GM19035 (cell line): ENCODE data around the gene TMEM11.

Source experiments
- ATAC-seq: cut with Tn5 transposase; IDR thresholded peaks from one replicate; pipeline ENCODE4 v1.9.1; 2021; ENCODE audit not compliant: unreplicated experiment

Gene TMEM11, protein sequence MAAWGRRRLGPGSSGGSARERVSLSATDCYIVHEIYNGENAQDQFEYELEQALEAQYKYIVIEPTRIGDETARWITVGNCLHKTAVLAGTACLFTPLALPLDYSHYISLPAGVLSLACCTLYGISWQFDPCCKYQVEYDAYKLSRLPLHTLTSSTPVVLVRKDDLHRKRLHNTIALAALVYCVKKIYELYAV

DNA sequence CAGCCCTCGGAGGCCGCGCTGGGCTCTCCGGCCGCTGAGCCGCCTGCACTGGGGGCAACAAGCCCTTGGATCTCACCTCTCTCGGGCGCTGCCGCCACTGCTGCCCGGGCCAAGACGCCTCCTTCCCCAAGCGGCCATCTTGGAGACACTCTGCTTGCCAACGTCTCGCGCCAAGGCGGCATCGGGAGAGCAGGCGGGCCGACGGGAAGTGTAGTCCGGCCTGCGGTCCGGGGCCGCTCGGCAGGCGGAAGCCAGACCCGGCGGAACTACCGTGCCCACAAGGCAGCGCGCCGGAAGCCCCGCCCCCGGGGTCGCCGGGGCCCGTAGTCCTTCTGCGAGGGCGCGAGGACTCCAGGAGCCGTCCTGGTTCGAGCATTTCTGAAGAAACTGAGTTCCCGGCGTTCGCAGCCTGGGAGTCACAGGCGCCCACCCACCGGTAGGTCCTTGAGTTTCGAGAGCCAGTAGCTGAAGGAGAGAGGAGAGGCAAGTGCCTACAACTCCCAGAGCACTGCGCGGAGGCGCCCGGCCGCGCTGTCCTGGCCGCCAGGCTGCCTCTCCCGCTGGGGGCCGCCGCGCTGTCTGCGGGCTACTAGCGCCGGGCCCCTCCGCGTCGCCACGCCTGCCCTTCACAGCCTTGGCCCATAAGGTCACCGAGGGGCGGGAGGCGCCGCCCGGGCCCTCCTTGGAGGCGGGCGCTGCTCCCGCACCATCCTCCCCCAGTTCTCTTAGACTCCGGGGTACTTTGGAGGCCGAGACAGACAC, at the start of gene TMEM11:
Gene TMEM11, minus strand, starts transcription at position 147 of the 762 bp plus-strand sequence. Its CDS starts 9 bp downstream, at position 138.
- peak; percentile 89 for ATAC-seq

DNA sequence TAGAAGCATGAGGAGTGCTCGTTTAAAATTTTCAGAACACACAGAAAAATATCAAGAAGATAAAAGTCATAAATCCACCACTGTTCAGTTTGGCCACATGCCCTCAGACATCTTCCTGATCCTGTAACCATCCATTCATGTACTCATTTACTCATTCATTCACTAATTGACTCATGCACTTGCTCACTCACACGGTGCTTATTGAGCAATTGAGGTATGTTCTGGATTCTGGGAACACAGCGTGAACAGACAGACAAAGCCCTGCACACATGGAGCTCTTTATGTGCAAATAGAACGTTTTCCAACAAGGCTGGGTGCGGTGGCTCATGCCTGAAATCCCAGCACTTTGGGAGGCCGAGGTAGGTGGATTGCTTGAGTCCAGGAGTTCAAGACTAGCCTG, 49.4 kb upstream of the TMEM11 start:
- no peak for ATAC-seq

DNA sequence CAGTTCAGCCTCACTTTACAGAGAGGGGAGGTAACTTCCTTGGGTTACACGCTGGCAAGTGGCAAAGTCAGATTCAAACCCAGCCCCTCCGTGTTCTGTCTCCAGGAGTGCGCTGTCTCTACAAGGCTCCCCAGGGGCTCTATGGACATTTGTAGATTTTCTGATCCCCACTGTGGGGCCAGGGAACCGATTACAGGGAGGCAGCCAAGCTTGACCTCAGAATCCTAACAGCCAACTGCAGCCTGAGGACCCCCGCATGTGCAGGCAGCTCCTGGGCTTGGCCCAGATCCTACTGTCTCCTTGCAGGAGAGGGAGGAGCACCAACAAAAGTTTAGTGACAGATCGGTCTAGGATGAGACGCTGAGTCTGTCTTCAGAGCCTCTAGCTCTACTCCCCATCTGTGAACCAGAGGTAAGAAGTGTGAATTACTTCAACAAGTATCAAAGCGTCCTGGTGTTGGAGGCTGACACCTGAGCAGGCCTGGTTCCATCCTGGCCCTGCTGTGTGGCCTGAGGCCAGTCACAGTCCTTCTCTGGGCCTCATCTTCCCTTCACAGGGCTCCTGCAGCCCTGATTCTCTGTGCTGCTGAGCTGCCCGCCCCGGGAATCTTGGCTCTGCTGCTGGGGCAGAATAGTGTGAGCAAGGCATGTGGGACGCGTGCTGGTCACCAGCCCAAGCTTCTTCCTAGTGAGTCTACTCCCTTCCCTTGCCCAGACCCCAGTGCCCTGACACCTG, 48.5 kb upstream of the TMEM11 start:
- no peak for ATAC-seq

DNA sequence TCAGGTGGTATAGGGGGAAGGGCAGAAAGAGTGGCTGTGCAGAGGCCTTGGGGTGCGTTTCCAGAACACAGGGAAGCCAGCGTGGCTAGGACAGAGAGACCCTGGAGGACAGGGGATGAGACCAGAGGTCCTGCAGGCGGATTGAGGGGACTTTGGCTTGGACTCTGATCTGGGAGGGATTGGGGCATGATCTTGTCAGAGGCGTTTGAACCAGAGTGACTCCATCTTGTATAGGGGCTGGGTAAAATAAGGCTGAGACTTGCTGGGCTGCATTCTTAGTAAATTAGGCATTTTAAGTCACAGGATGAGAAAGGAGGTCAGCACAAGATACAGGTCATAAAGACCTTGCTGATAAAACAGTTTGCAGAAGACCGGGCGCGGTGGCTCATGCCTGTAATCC, 44.6 kb upstream of the TMEM11 start:
- ATAC-seq: no peak

DNA sequence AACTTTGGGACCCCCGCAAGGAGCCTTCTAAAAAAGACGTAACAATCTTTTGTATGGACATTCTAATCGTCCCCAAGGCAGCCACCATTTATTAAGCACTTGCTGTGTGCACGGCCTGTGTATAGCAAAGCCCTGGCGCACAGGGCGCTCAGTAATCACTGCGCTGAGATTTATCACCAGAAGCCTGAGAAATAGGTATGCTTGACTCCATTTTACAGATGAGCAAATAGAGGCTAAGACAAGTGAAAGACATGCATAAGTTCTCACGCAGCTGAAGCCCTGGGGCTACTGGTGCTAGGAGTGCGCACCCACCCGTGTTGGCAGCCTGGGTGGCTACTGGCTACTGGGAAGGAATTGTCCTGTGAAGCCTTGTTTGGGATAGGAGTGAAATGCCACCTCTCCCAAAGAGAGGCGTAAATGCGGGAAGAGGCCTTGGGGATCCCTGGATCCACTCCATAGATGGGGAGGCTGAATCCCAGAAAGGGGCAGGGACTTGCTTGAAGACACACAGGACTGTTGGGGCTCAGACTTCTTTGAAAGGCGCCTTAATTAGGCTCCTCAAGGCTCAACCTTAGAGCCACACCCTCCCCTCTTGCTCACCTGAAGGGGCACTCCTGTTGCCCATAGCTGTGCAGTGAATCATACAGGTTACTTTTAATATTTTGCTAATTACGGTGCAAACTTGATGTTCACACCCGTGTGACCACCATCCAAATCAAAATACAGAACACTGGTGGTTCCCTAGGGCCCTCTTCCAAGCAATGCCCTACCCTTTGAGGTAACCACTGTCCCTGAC, 39.9 kb upstream of the TMEM11 start:
- peak; percentile 21 for ATAC-seq

DNA sequence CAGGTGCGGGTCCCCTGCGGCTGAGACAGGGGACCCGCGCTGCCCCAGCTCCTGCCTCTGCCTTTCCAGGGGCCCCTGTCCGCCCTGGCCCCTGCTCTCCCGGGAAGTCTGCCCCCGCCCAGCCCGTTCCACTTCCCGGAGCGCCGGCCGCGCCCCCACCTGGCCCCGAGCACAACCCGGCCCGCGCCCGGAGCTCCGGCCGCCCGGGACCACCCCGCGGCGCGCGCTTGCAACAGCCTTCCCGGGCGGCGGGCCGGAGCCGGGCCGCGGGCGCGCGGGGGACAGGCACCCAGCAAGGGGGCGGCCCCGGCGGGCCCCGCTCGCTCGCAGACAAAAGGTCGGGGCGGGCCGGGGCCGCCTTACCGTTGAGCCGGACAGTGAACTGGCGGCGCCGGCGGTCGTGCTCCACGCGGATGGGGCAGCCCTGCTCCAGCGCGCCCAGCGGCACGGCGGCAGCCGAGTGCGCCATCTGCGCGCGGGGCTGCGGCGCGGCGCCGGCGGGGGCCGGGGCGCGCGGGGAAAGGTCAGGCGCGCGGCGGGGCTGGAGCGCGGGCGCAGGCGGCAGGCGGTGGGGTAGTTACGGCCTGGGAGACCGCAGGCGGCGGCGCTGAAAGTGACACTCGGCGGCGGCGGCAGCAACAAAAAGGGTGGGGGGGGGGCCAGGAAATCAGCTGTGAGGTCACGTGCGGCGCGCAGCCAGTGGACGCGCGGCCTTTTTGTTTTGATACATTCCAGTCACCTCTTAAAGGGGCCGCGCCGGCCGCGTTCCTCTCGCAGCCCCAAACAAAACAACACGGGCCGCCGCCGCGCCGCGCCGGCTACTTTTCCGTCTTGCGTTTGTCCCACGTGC, 39.1 kb upstream of the TMEM11 start, which contains the start of gene NATD1:
Gene NATD1, minus strand, starts transcription at position 615 of the 850 bp plus-strand sequence. Its CDS starts 146 bp downstream, at position 469.
- ATAC-seq: peak; percentile 80

DNA sequence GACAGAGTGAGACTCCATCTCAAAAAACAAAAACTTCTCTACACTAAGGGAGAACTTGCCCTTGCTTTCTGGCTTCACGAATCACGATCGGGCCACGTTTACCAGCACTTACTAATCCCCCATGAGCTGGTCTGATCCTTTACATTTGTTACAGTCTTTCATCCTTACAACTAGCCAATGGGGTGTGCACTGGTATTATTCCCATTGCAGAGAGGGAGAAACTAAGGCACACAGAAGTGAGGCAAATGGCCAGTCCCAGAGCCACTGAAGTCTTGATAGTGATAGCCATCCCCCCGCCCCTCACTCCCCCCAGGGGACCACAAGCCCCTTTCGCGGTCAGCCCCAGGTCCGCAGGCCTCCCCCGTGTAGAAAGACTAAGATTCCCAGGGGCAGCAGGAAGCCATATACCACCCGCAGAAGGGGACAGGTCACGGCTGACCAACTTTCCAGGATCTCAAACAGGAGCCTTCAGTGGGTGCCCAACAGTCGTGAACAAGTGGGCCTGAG, 38.4 kb upstream of the TMEM11 start:
- ATAC-seq: no peak

DNA sequence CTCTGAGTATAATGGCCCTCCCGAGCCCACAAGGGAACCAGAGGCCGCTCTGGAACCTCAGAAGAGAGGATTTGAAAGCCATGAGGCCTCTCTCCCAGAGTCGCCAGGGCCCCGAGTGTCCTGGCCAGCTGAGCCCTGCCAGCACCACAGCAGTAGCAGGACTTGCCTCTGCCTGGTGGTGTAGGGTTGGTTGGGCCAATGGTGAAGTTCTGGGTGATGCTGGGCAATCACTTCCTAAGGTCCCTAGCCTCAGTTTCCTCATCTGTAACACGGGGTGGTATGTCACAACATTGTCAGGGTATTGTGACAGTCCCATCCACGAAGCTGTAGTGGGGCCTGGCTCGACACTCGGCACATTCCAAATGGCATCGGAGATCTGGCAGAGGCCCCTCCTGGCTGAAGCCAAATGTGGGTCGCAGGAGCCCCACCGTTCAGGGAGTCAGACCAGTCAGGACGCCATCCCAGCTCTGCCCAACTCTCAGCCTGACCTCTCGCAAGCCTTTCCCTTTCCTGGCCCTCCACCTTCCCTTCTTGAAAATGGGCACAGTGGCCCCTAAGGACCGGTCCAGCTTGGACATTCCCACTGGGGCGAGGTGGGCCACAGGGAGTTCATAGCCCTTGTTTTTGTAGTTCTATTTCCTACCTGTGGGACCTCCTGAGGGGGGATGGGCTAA, 37.5 kb upstream of the TMEM11 start:
- ATAC-seq: no peak

DNA sequence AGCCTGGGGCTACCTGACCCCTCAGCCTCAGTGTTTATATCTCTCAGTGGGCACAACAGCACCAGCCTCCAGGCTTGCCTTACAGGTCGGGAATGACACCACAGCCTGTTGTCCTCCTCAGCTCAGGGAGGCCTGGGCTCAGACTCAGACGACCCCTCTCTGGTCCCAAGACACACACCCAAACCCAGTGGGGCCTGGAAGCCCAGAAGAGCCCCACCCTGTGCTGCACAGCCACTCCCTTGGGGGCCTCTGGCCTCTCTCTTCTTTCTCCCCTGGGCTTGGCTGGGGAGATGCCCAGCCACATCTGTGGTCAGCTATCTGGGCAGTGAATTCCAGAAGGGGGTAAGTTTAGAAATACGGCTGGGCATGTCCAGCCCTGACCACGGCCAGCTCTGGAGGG, 36.9 kb upstream of the TMEM11 start:
- ATAC-seq: no peak

DNA sequence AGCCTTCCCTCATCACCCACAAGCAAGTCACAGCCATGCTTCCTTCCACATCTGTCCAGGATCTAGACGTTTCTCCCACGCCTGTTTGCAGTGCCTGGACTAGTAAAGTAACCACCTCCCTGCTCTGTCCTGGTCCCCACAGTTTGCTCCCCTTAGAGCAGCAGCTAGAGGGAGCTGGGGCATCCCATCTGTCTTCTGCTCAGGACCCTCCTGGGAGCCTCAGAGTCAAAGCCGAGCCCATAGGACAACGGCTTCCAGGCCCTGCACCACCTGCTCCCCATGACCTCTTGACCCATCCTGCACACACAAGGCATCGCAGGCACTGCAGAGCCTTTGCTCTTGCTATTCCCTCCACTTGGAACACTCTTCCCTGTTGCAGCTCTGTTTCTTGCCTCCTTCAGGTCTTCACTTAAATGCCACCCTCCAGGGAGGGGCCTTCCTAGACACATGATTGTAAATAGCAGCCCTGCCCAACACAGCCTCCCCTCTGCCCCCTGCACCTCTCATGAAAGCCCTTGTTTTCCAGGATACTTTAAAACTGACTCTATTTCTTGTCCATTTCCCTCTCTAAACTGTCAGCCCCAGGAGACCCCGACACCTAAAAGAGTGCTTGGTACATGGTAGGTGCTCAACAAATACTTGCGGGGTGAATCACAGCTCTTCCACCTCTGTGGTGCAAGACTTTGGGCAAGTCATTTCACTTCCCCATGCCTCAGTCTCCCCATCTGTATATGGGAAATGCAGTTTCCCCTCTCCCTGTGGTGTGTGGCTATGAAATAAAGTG, 36.2 kb upstream of the TMEM11 start:
- ATAC-seq: no peak

DNA sequence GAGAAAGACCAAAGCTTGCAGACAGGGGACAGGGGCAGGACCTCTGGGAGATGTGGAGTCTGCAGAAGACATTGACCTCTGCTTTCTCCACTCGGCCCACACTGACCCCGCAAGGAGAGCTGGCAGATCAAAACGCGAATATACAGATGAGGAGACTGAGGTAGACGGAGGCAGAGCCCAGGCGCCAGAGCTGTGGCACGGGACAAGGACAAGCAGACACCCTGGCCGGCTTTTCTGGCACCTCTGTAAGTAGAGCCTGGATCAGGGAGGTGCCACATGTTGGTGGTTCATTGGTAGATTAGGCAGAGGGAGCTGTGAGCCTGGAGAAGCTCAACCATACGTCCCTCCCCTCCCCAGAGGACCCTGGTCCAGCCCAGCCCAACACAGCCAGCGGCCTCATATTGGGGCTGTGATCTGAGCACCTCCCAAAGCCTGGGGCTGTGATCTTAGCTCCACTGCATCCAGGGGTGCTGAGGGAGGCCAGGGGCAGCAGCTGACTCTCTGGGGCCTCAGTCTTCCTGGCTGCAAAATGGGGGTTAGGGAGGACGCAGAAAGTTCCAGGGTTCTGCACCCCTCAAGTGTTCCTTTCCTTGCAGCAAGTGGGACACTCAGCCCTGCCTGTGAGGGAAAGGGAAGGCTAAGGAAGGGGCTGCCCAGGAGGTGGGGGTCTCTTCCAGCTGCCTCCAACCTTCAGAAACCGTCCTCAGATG, 35.3 kb upstream of the TMEM11 start:
- no peak for ATAC-seq

DNA sequence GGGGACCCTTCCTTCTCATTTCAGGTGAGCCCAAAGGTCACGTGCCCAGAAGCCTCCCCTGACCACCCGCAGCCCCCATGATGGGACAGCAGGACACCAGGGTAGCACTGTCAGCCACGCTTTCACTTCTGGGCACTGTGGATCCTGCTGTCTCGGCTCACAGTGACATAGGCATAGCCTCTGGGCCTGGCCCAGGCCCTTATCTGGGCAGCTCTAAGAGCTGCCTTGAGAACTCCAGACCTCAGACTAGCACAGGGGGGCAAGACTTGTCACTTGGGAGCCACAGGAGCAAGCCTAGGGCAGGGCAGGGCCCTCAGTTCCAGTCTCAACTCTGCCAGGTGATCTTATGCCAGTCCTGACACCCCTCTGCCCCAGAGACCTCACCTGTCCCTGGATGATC, 34.5 kb upstream of the TMEM11 start:
- no peak for ATAC-seq

DNA sequence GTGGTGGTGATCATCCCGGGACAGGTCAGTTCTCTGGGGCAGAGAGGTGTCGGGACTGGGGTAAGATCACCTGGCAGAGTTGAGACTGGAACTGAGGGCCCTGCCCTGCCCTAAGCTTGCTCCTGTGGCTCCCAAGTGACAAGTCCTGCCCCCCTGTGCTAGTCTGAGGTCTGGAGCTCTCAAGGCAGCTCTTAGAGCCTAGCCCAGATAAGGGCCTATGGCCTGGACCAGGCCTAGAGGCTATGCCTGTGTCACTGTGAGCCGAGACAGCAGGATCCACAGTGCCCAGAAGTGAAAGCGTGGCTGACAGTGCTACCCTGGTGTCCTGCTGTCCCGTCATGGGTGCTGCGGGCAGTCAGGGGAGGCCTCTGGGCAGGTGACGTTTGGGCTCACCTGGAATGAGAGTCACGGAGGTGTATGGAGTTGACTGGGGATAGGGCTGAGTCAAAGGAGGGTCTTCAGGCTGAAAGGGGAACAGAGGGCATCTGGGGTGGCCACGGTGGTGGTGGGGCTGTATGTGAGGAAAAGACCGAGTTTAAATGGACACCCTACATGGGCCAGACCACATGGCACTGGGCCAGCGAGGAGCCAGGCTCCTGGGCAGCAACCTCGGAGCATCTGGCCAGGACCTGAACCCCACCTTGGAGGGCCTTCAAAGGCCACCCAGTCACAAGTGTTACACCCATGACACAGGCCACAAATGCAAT, 33.7 kb upstream of the TMEM11 start:
- no peak for ATAC-seq

DNA sequence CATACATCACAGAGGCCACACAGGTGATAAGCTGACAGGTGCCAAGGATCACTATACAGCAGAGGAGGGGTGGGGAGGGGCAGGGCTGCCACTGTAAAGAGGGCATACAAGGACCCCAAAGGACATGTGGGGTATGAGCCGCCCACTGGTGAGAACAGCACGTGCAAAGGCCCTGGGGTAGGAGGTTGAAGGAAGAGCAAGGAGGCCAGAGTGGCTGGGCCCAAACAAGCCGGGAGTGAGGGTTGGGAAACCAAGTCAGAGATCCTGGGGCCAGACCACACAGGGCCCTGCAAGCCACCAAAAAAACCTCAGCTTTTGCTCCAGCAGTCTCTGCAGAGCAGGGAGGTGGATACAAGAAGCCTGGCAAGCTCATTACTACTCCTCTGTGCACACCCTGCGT, 32.7 kb upstream of the TMEM11 start:
- ATAC-seq: no peak

DNA sequence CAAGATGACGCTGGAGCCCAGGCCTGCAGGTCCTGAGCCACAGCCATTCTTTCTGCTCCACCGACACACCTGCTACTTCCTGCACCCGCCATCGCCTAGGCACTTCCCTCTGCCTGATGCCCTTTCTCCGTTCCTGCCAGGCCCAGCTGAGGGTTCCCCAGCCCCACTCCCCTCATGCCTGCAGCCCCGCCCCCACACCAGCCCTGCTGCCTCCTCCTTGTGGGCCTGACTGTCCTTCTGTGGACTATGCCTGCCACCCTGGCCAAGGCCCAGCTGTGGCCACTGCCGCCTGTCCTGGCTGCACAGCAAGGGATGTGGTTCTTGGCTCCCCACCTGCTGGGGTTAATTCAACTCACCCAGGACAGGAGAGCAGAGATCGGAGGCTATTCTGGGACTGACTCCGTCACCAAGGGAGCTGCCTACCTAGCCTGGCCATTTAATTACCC, 31.7 kb upstream of the TMEM11 start:
- ATAC-seq: no peak

DNA sequence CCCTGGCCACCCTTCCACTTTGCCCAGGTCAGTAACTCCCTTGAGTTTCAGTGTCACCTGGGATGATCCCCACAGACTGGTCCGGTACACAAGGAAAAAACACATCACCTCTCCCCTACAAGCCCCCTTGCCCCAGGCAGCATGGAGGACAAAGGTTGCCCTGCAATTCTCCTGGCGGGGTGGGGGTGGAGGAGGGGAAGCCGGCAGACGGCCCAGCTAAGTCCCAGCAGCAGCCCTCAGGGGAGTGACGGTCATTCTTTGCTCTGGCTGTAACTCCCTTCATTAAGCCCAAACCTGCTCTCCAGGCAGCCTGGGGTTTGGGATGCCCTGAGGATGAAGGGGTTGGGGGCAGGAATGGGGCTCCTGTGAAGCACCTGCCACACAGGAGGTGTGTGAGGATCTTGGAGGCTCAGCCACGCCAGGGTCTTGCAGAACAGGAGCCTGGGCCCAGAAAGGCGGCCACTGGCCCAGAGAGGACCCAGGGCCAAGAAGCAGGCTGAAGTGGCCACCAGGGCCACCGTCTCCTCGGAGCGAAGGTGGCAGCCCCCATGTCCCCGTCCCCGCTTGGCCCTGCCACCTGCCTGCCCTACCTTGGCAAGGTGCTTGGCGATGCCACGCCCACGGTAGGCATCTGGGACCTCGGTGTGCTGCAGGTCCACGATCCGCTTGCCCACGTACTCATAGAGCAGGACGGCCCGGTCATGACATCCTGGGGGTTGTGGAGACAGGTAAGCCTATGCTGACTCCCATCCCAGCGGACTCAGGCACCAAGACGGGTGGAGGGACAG, 29.7 kb upstream of the TMEM11 start:
- no peak for ATAC-seq
